PFSK-1 (cell line): ENCODE measurements around the gene FREM1.

ENCODE experiments used
- FOXP2 ChIP-seq: optimal IDR thresholded peaks from 2 replicates; pipeline ENCODE3; 2011; ENCODE audit warnings: borderline replicate concordance, control low read depth, inconsistent platforms; ENCODE audit not compliant: insufficient read depth; ENCODE audit errors: extremely low read length, extremely low read depth
- POLR2AphosphoS5 ChIP-seq: IDR thresholded peaks from 2 replicates; pipeline ENCODE4 v1.6.1; 2012; ENCODE audit warnings: low read depth, mild to moderate bottlenecking, control low read depth, low read length, moderate library complexity
- SIN3A ChIP-seq: IDR thresholded peaks from 2 replicates; pipeline ENCODE4 v1.6.1; 2012; ENCODE audit warnings: mild to moderate bottlenecking, low read length, moderate library complexity, borderline replicate concordance; ENCODE audit not compliant: insufficient read depth
- TAF1 ChIP-seq: IDR thresholded peaks from 2 replicates; pipeline ENCODE4 v1.6.1; 2012; ENCODE audit warnings: low read length, control low read depth, borderline replicate concordance; ENCODE audit not compliant: insufficient read depth
- TF ChIP-seq, protein P1 (sequence below), 2 experiments: IDR thresholded peaks; 2 replicates each; pipeline versions ENCODE4 v1.6.1 to v1.8.0; 2011 to 2012; ENCODE audit warnings: low read depth in 2 of 2, low read length in 2 of 2, control low read depth in 1 of 2, inconsistent platforms in 1 of 2, mild to moderate bottlenecking in 1 of 2, moderate library complexity in 1 of 2; ENCODE audit not compliant: insufficient read depth in 1 of 2

FREM1 gene

DNA sequence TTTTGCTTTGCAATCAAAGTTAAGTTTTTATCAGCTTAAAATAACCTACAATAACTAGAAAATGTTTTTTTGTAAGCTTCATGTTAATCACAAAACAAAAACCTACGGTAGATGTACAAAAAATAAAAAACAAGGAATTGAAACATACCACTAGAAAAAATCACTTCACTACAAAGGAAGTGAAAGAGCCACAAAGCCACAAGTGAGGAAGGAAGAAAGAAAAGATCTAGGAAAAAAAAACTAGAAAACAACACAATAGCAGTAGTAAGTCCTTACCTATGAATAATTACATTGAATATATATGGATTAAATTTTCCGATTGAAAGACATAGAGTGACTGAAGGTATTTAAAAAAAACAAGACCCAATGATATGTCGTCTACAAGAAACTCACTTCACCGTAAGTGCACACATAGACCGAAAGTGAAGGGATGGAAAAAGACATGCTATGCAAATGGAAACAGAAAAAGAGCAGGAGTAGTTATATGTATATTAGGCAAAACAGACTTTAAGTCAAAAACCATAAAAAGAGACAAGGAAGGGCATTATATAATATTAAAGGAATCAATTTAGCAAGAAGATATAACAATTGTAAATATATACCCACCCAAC is 203.6 kb downstream of the FREM1 start:
- TF ChIP-seq FOXP2 (no peak), TAF1 (no peak), SIN3A (no peak), POLR2AphosphoS5 (no peak)
- TF ChIP-seq, protein P1, sequence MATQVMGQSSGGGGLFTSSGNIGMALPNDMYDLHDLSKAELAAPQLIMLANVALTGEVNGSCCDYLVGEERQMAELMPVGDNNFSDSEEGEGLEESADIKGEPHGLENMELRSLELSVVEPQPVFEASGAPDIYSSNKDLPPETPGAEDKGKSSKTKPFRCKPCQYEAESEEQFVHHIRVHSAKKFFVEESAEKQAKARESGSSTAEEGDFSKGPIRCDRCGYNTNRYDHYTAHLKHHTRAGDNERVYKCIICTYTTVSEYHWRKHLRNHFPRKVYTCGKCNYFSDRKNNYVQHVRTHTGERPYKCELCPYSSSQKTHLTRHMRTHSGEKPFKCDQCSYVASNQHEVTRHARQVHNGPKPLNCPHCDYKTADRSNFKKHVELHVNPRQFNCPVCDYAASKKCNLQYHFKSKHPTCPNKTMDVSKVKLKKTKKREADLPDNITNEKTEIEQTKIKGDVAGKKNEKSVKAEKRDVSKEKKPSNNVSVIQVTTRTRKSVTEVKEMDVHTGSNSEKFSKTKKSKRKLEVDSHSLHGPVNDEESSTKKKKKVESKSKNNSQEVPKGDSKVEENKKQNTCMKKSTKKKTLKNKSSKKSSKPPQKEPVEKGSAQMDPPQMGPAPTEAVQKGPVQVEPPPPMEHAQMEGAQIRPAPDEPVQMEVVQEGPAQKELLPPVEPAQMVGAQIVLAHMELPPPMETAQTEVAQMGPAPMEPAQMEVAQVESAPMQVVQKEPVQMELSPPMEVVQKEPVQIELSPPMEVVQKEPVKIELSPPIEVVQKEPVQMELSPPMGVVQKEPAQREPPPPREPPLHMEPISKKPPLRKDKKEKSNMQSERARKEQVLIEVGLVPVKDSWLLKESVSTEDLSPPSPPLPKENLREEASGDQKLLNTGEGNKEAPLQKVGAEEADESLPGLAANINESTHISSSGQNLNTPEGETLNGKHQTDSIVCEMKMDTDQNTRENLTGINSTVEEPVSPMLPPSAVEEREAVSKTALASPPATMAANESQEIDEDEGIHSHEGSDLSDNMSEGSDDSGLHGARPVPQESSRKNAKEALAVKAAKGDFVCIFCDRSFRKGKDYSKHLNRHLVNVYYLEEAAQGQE (IDR thresholded peaks at IDR 0.05; ENCODE audit: insufficient read depth in 1 of 2, low read depth in 2 of 2, low read length in 2 of 2), result no peak

DNA sequence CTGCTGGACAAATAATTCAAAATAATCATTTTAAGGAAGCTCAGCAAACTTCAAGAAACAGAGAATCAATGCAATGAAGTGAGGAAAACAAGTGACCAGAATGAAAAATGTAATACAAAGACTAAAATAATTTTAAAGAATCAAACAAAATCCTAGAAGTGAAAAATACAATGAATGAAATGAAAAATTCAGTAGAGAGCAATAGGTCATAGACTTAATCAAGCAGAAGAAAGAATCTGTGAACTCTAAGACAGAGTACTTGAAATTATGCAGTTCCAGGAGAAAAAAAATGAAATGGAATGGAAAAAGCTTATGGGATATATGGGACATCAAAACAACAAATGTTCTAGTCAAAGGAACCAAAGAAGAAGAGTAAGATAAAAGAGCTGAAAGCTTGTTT is 205.1 kb downstream of the FREM1 start:
- TF ChIP-seq TAF1 (no peak), POLR2AphosphoS5 (no peak), FOXP2 (no peak), SIN3A (no peak)
- TF ChIP-seq, protein P1 (IDR thresholded peaks at IDR 0.05; ENCODE audit: insufficient read depth in 1 of 2, low read depth in 2 of 2, low read length in 2 of 2), result no peak

DNA sequence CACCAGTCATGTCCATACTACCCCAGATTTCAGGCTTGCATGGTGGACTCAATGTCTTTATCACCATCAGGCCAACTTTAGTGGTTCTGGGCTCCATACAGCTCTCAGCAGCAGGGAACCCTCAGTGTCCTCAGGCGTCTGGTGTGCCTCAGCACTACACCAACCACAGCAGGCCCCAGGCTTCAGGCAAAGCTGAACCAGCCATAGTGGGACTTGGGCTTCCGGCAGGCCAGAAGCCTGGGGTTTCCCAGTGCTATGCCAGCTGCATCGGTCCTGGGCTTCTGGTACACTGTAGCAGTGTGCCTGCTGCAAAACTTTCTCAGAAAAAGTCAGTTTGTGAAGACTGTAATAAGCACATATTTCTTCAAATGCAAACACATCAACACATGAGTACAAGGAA is 205.9 kb downstream of the FREM1 start:
- no peak for TF ChIP-seq POLR2AphosphoS5
- TF ChIP-seq TAF1, result no peak
- no peak for TF ChIP-seq FOXP2
- TF ChIP-seq, protein P1 (IDR thresholded peaks at IDR 0.05; ENCODE audit: insufficient read depth in 1 of 2, low read depth in 2 of 2, low read length in 2 of 2), result no peak
- TF ChIP-seq SIN3A, result no peak

DNA sequence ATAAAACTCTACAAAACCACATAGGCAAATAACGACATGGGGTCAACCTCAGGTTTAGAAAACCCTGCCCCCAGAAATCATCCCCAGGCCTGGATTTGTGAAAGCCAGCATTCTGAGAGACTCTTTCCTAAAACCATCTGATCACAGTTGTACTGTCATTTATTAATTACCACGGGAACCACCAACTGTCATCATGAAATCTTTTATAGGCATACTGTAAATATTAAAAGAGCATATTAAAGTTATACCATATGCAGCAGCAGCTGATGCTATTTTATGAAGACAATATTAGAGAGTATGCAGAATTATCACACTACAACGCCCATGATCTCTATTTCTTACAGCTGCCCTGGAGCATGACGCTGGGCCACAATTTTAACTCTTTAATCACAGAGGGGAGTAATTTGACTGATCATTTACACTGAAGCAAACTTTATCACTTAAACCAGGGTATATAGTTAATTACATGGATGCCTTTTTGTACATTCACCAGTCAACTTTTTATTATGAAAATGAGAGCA is 208.0 kb downstream of the FREM1 start:
- TF ChIP-seq POLR2AphosphoS5 (no peak), TAF1 (no peak), FOXP2 (no peak), SIN3A (no peak)
- TF ChIP-seq, protein P1 (IDR thresholded peaks at IDR 0.05; ENCODE audit: insufficient read depth in 1 of 2, low read depth in 2 of 2, low read length in 2 of 2), result no peak
